H1 (cell line): ENCODE measurements around the gene OOEP. TPM values are rescaled to one million over a fixed set of nuclear protein-coding genes. Genes with fewer than 3 reads are reported as not detected.

Experiments used
- ATF3 ChIP-seq: IDR thresholded peaks from 2 replicates; pipeline ENCODE4 v1.6.1; 2011; ENCODE audit warnings: low read depth, mild to moderate bottlenecking, low read length; ENCODE audit not compliant: insufficient read depth
- BCL11A ChIP-seq, 2 experiments: IDR thresholded peaks; one replicate each; pipeline ENCODE4 v1.6.1; 2011; ENCODE audit warnings: low read depth in 2 of 2, low read length in 2 of 2, mild to moderate bottlenecking in 2 of 2
- BRCA1 ChIP-seq: IDR thresholded peaks from 2 replicates; pipeline ENCODE4 v1.6.1; 2012; ENCODE audit warnings: low read depth, low read length, improper control_type of control experiment
- CHD7 ChIP-seq: fragments of 300-600 bp; sonication (generic); IDR thresholded peaks from 2 replicates; pipeline ENCODE4 v1.7.1; 2012; ENCODE audit warnings: low read length, moderate library complexity, mild to moderate bottlenecking, inconsistent platforms; ENCODE audit not compliant: insufficient replicate concordance
- JUN ChIP-seq: IDR thresholded peaks from 2 replicates; pipeline ENCODE4 v1.6.1; 2011; ENCODE audit warnings: low read depth, mild to moderate bottlenecking, improper control_type of control experiment, low read length
- POLR2A ChIP-seq, 2 experiments: IDR thresholded peaks; 1 replicate in 1 of 2; 2 replicates in 1 of 2; pipeline ENCODE4 v1.6.1; 2011; ENCODE audit warnings: low read depth in 2 of 2, low read length in 2 of 2, mild to moderate bottlenecking in 2 of 2; ENCODE audit errors: control extremely low read depth in 1 of 2
- RXRA ChIP-seq: IDR thresholded peaks from 2 replicates; pipeline ENCODE4 v1.6.1; 2011; ENCODE audit warnings: low read depth, mild to moderate bottlenecking, low read length, moderate library complexity; ENCODE audit not compliant: insufficient read depth
- SAP30 ChIP-seq: fragments of 300-600 bp; sonication (generic); IDR thresholded peaks from 2 replicates; pipeline ENCODE4 v1.7.1; 2012; ENCODE audit warnings: low read length, moderate library complexity, mild to moderate bottlenecking, inconsistent platforms; ENCODE audit not compliant: insufficient read depth, insufficient replicate concordance
- SP2 ChIP-seq: IDR thresholded peaks from 2 replicates; pipeline ENCODE4 v1.6.1; 2012; ENCODE audit warnings: mild to moderate bottlenecking, low read length, inconsistent platforms
- polyA plus RNA-seq, 7 experiments: library from polyadenylated mRNA; depleted of rRNA in 3 of 7; stranded (reverse) in 5 of 7; unstranded in 2 of 7; fragments of >200 nt in 5 of 7; fragments of 200-250 nt in 2 of 7; gene quantifications; 1 replicate in 5 of 7; 2 replicates in 1 of 7; 4 replicates in 1 of 7; pipeline versions ENCODE4 v1.2.1 to v1.2.3, GENCODE V29; 2011 to 2013; ENCODE audit warnings: missing spikeins in 2 of 7, mixed read lengths in 2 of 7
- total RNA-seq: library from RNA; stranded (reverse); fragmentation: NEBNext Ultra II Directional; extraction: Animal tissue kit (Norgen Biotek cat#: 25700); gene quantifications from 2 replicates; pipeline ENCODE4 v1.2.1, GENCODE V29; 2021

OOEP gene
- total and polyA plus RNA-seq, 2 of the 8 experiments (the other 6 are each of a cell fraction or from before 2014, with no cell fraction given) = 0.20 to 0.41 TPM

- no peak for TF ChIP-seq CHD7
- no peak for TF ChIP-seq BCL11A (IDR thresholded peaks at IDR 0.05; ENCODE audit: low read depth in 2 of 2, low read length in 2 of 2)
- TF ChIP-seq ATF3 = no peak
- no peak for TF ChIP-seq JUN
- no peak for TF ChIP-seq POLR2A (IDR thresholded peaks at IDR 0.05; ENCODE audit: control extremely low read depth in 1 of 2, low read depth in 2 of 2, low read length in 2 of 2)
- no peak for TF ChIP-seq RXRA
- TF ChIP-seq BRCA1 = no peak
- no peak for TF ChIP-seq SAP30
- TF ChIP-seq SP2 = no peak
These were observed 12.9 kb upstream of the OOEP start (continued) for GRCh38 chr6:73382462-73383113.
